ENCODE data around the gene CLDN2.
A peak's percentile ranks its signal among the peaks of the same experiment; 100 is the strongest.
"Not testable (repeated sequence)": the region's sequence is repeated elsewhere in the genome, so short reads cannot be mapped to it uniquely, and the experiment has no call there.

CLDN2 gene

DNA sequence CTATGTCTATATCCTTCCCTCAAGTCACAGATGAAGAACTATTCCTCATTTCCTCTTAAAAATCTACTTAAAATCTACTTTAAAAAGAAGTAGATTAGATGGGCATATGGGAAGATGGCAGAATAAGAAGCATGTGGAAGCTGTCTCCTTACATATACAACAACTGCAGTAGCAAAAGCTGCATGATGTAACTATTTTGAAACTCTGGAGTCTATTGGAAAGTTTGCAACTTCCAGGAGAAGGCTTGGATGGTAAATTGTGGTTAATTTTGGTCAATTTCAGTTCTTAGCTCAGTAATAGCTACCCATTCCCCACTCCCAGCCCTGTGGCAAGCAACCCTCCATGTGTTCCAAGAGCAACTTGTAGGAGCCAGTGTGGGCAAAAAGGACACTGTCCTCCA lies 42.9 kb downstream of the CLDN2 start:
- no peak for TF ChIP-seq EZH2 (optimal IDR thresholded peaks at IDR 0.05; ENCODE audit: low read depth, low read length)
- TF ChIP-seq EZH2phosphoT487 (IDR thresholded peaks at IDR 0.05; ENCODE audit: low read length) = no peak
- TF ChIP-seq, protein P1, sequence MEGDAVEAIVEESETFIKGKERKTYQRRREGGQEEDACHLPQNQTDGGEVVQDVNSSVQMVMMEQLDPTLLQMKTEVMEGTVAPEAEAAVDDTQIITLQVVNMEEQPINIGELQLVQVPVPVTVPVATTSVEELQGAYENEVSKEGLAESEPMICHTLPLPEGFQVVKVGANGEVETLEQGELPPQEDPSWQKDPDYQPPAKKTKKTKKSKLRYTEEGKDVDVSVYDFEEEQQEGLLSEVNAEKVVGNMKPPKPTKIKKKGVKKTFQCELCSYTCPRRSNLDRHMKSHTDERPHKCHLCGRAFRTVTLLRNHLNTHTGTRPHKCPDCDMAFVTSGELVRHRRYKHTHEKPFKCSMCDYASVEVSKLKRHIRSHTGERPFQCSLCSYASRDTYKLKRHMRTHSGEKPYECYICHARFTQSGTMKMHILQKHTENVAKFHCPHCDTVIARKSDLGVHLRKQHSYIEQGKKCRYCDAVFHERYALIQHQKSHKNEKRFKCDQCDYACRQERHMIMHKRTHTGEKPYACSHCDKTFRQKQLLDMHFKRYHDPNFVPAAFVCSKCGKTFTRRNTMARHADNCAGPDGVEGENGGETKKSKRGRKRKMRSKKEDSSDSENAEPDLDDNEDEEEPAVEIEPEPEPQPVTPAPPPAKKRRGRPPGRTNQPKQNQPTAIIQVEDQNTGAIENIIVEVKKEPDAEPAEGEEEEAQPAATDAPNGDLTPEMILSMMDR (IDR thresholded peaks at IDR 0.05; ENCODE audit: low read length) = no peak
- DNase-seq = no peak
- Histone ChIP-seq H3K4me3 (ENCODE audit: low read length) (no peak overlapping the region), H3F3A (ENCODE audit: insufficient read depth, low read length) (no peaks in the 10 kb centered on the region), H3K27me3 (replicated peaks; ENCODE audit: insufficient read depth, low read length) (no peaks in the 10 kb centered on the region), H3K79me2 (ENCODE audit: low read length) (no peaks in the 10 kb centered on the region), H2AFZ (ENCODE audit: low read length) (no peak overlapping the region), H3K9me2 (replicated peaks; ENCODE audit: insufficient read depth, low read length) (no peaks in the 10 kb centered on the region), H3K27ac (ENCODE audit: low read length) (no peak overlapping the region), H3K36me3 (replicated peaks; ENCODE audit: insufficient read depth, low read length) (no peaks in the 10 kb centered on the region), H3K9ac (ENCODE audit: low read length) (no peak overlapping the region), H3K4me2 (ENCODE audit: low read depth, low read length) (no peak overlapping the region), H4K20me1 (ENCODE audit: insufficient read depth, low read length) (no peaks in the 10 kb centered on the region), H3K4me1 (ENCODE audit: low read length) (no peaks in the 10 kb centered on the region), H3K9me3 (replicated peaks; ENCODE audit: insufficient read depth, low read length) (no peaks in the 10 kb centered on the region)

DNA sequence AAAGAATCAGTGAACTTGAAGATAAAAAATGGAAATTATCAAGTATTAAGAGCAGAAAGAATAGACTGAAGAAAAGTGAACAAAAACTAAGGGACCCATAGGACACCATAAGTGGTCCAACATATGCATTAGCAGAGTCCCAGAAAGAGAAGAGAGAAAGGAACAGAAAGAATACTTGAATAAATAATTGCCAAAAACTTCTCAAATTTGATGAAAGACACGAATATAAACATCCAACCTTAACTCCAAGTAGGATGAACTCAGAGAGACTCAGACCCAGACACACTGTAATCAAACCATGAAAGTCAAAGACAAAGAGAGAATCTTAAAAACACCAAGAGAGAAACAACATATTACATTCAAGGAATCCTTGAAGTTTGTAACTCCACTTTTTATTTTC lies 44.1 kb downstream of the CLDN2 start:
- Histone ChIP-seq H3K4me1 (ENCODE audit: low read length) (no peaks in the 10 kb centered on the region), H2AFZ (ENCODE audit: low read length) (no peak overlapping the region), H3F3A (ENCODE audit: insufficient read depth, low read length) (no peaks in the 10 kb centered on the region), H3K27me3 (replicated peaks; ENCODE audit: insufficient read depth, low read length) (no peaks in the 10 kb centered on the region), H3K9ac (ENCODE audit: low read length) (no peak overlapping the region), H3K4me2 (ENCODE audit: low read depth, low read length) (no peak overlapping the region), H3K27ac (ENCODE audit: low read length) (no peak overlapping the region), H4K20me1 (ENCODE audit: insufficient read depth, low read length) (no peaks in the 10 kb centered on the region), H3K9me3 (replicated peaks; ENCODE audit: insufficient read depth, low read length) (no peaks in the 10 kb centered on the region), H3K4me3 (ENCODE audit: low read length) (no peak overlapping the region), H3K9me2 (replicated peaks; ENCODE audit: insufficient read depth, low read length) (no peaks in the 10 kb centered on the region), H3K79me2 (ENCODE audit: low read length) (no peaks in the 10 kb centered on the region), H3K36me3 (replicated peaks; ENCODE audit: insufficient read depth, low read length) (no peaks in the 10 kb centered on the region)
- no peak for DNase-seq
- TF ChIP-seq, protein P1 (IDR thresholded peaks at IDR 0.05; ENCODE audit: low read length) = no peak
- TF ChIP-seq EZH2 (optimal IDR thresholded peaks at IDR 0.05; ENCODE audit: low read depth, low read length) (no peak), EZH2phosphoT487 (IDR thresholded peaks at IDR 0.05; ENCODE audit: low read length) (no peak)

DNA sequence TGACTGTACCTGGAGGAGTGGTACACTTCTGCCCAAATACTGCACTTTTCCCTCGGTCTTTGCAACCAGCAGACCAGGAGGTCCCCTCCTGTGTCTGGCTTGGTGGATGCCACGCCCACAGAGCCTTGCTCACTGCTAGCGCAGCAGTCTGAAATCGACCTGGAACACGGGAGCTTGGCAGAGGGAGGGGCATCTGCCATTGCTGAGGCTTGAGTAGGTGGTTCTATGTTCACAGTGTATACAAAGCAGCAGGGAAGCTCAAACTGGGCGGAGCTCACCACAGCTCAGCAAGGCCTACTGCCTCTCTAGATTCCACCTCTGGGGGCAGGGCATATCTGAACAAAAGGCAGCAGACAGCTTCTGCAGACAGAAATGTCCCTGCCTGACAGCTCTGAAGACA lies 46.3 kb downstream of the CLDN2 start:
- peak; percentile 60 for DNase-seq
- H3K36me3 ChIP-seq (replicated peaks; ENCODE audit: insufficient read depth, low read length); H2AFZ ChIP-seq (ENCODE audit: low read length); H3F3A ChIP-seq (ENCODE audit: insufficient read depth, low read length); H3K4me2 ChIP-seq (ENCODE audit: low read depth, low read length); H3K9ac ChIP-seq (ENCODE audit: low read length); H3K9me2 ChIP-seq (replicated peaks; ENCODE audit: insufficient read depth, low read length); H3K9me3 ChIP-seq (replicated peaks; ENCODE audit: insufficient read depth, low read length); H3K4me1 ChIP-seq (ENCODE audit: low read length); H4K20me1 ChIP-seq (ENCODE audit: insufficient read depth, low read length); H3K79me2 ChIP-seq (ENCODE audit: low read length); H3K4me3 ChIP-seq (ENCODE audit: low read length); H3K27ac ChIP-seq (ENCODE audit: low read length); H3K27me3 ChIP-seq (replicated peaks; ENCODE audit: insufficient read depth, low read length): not testable (repeated sequence)

DNA sequence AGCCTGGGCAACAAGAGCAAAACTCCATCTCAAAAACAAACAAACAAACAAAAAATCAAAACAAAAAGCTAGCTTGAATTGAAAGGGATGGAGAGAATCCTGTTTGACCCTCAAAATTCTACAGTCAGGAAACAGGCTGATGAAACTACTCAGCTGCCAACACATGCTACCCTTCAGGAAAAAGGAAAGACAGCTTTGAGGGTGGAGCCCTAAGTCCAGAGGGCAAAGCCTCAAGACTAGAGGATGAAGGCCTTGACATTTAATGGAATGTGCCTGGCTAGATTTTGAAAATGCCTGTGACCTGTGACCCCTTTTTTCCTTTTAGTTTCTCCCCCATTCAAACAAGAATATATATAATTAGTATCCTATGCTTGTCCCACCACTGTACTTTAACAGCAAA lies 52.7 kb downstream of the CLDN2 start:
- TF ChIP-seq, protein P1 (IDR thresholded peaks at IDR 0.05; ENCODE audit: low read length) = no peak
- TF ChIP-seq EZH2phosphoT487 (IDR thresholded peaks at IDR 0.05; ENCODE audit: low read length) = no peak
- no peak for TF ChIP-seq EZH2 (optimal IDR thresholded peaks at IDR 0.05; ENCODE audit: low read depth, low read length)
- no peak for DNase-seq
- Histone ChIP-seq H3K79me2 (ENCODE audit: low read length) (no peaks in the 10 kb centered on the region), H4K20me1 (ENCODE audit: insufficient read depth, low read length) (no peaks in the 10 kb centered on the region), H3K36me3 (replicated peaks; ENCODE audit: insufficient read depth, low read length) (no peaks in the 10 kb centered on the region), H3K27ac (ENCODE audit: low read length) (no peak overlapping the region), H3K9me3 (replicated peaks; ENCODE audit: insufficient read depth, low read length) (no peaks in the 10 kb centered on the region), H3K4me1 (ENCODE audit: low read length) (no peaks in the 10 kb centered on the region), H3F3A (ENCODE audit: insufficient read depth, low read length) (no peaks in the 10 kb centered on the region), H3K9ac (ENCODE audit: low read length) (no peak overlapping the region), H3K4me3 (ENCODE audit: low read length) (no peak overlapping the region), H3K27me3 (replicated peaks; ENCODE audit: insufficient read depth, low read length) (no peaks in the 10 kb centered on the region), H3K9me2 (replicated peaks; ENCODE audit: insufficient read depth, low read length) (no peaks in the 10 kb centered on the region), H3K4me2 (ENCODE audit: low read depth, low read length) (no peak overlapping the region), H2AFZ (ENCODE audit: low read length) (no peak overlapping the region)

All from MM.1S (cell line).